Small intestine (tissue), 7 donors: ENCODE results near the gene MISP. TPM values are rescaled to one million over a fixed set of nuclear protein-coding genes. Genes with fewer than 3 reads are reported as not detected.
A peak's percentile ranks its signal among the peaks of the same experiment; 100 is the strongest.

Experiments used
- DNase-seq, 2 donors: peaks; one replicate each; pipeline versions ENCODE4 v3.0.0 to v3.0.0-alpha.2; 2013
- FAIRE-seq: peaks from 2 replicates; lab custom pipeline; 2012; peaks lifted over from hg19 to GRCh38; lab: Jason Lieb, UNC
- H3K27ac ChIP-seq, 3 donors: one replicate each; pipeline ENCODE4 v1.5.1; 2013; ENCODE audit warnings: low read length in 2 of 3, mild to moderate bottlenecking in 2 of 3, control low read depth in 1 of 3, inconsistent platforms in 1 of 3, low read depth in 1 of 3, moderate library complexity in 1 of 3
- H3K27me3 ChIP-seq, 3 donors: one replicate each; pipeline ENCODE4 v1.6.1; 2013; ENCODE audit warnings: low read length in 3 of 3, inconsistent platforms in 1 of 3; ENCODE audit not compliant: control insufficient read depth in 3 of 3, insufficient read depth in 3 of 3
- H3K36me3 ChIP-seq, 3 donors: one replicate each; pipeline ENCODE4 v1.6.1; 2013; ENCODE audit warnings: low read length in 3 of 3, inconsistent platforms in 1 of 3, low read depth in 1 of 3, mild to moderate bottlenecking in 1 of 3, moderate library complexity in 1 of 3; ENCODE audit not compliant: control insufficient read depth in 3 of 3, insufficient read depth in 2 of 3
- H3K4me1 ChIP-seq, 3 donors: one replicate each; pipeline ENCODE4 v1.6.1; 2013; ENCODE audit warnings: low read length in 2 of 3, inconsistent platforms in 1 of 3, low read depth in 1 of 3, mild to moderate bottlenecking in 1 of 3, moderate library complexity in 1 of 3; ENCODE audit not compliant: control insufficient read depth in 3 of 3, insufficient read depth in 2 of 3
- H3K4me3 ChIP-seq, 3 donors: one replicate each; pipeline ENCODE4 v1.5.1; 2013; ENCODE audit warnings: low read length in 3 of 3, control low read depth in 1 of 3, inconsistent platforms in 1 of 3, low read depth in 1 of 3, mild to moderate bottlenecking in 1 of 3, moderate library complexity in 1 of 3
- H3K9me3 ChIP-seq, 2 donors: one replicate each; pipeline ENCODE4 v1.6.1; 2013; ENCODE audit warnings: low read depth in 1 of 2, low read length in 1 of 2; ENCODE audit not compliant: control insufficient read depth in 2 of 2, insufficient read depth in 1 of 2
- WGBS, 3 donors: extraction: QIAGEN DNeasy Blood & Tissue Kit; methylation state at CpG; one replicate each; pipeline ENCODE4 v1.1.7; 2013; 5-methylcytosine and 5-hydroxymethylcytosine counted together
- polyA plus RNA-seq, 4 donors: library from polyadenylated mRNA; stranded (reverse) in 3 of 4; unstranded in 1 of 4; fragments of 200-250 nt in 3 of 4; fragments of 120-200 nt in 1 of 4; gene quantifications; one replicate each; pipeline versions ENCODE4 v1.2.1 to v1.2.3, GENCODE V29; 2013
- donor health status: healthy with polysubstance abuse.
- donor health status: control.
- donor health status: control.
- donor health status: Bipolar disorder and iron deficiency.
- donor health status: healthy.

The MISP gene
- polyA plus RNA-seq, 4 donors, result 189 to 644 (median 383) TPM

GRCh38 chr19:789701-790060 lies 38.8 kb downstream of the MISP start:
- no peaks in the 10 kb centered on the region for H3K9me3 ChIP-seq
- peaks cover 0 to 2% (median 0%) of the 10 kb centered on the region in 3 donors for H3K4me1 ChIP-seq
- peaks cover 0 to 7% (median 0%) of the 10 kb centered on the region in 3 donors for H3K36me3 ChIP-seq
- H3K27me3 ChIP-seq, result no peaks in the 10 kb centered on the region
- 75 to 79% (median 78%) methylated on average over 9 of the region's 9 CpGs for WGBS, 3 donors
- H3K4me3 ChIP-seq, result no peak overlapping the region
- FAIRE-seq, result no peak
- peak overlapping the region in 1 of 3 donors; percentile 78 for H3K27ac ChIP-seq
- no peak for DNase-seq

GRCh38 chr19:791007-791566 lies 40.2 kb downstream of the MISP start:
- H3K27ac ChIP-seq, result no peak overlapping the region
- no peak for FAIRE-seq
- DNase-seq, result no peak
- H3K9me3 ChIP-seq, result no peaks in the 10 kb centered on the region
- H3K36me3 ChIP-seq, result peaks cover 0 to 7% (median 0%) of the 10 kb centered on the region in 3 donors
- H3K4me1 ChIP-seq, result peaks cover 0 to 2% (median 0%) of the 10 kb centered on the region in 3 donors
- H3K4me3 ChIP-seq, result no peak overlapping the region
- 85 to 88% (median 88%) methylated on average over 26 of the region's 26 CpGs for WGBS, 3 donors
- H3K27me3 ChIP-seq, result no peaks in the 10 kb centered on the region

DNA sequence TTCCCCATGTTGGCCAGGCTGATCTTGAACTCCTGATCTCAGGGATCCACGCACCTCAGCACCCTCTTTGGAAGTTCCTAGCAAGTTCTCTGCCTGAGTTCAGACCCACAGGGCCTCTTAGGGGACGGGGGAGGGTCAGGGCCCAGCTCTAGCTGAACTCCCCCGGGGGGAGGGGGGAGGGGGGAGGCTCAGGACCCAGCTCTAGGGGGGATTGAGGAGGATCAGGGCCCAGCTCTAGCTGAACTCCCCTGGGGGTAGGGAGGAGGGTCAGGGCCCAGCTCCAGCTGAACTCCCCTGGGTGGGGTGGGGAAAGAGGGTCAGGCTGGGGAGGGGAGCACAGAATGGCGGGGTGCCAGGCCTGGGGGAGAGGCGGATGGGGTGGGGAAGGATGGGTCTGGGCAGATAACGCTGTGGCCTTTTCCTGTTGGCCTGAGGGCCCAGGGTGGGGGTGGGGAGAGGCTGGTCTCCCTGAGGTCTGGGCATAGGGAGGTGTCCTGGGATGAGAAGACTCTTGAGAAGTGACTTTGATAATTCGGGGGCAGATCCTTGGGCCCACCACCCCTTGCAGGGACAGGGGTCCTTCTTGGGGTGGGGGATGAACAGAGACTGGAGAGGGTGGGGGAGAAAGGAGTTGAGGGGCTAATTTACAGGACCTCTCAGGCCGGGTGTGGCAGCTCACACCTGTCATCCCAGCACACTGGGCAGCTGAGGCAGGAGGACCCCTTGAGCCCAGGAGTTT lies 40.8 kb downstream of the MISP start:
- WGBS, 3 donors, result 62 to 80% (median 73%) methylated on average over 7 to 8 of the region's 8 CpGs
- Histone ChIP-seq H3K27ac (peak overlapping the region in 1 of 3 donors; percentile 36), H3K4me3 (no peak overlapping the region), H3K4me1 (peaks cover 0 to 2% (median 0%) of the 10 kb centered on the region in 3 donors), H3K9me3 (no peaks in the 10 kb centered on the region), H3K27me3 (no peaks in the 10 kb centered on the region), H3K36me3 (peaks cover 0 to 7% (median 0%) of the 10 kb centered on the region in 3 donors)
- DNase-seq, result no peak
- no peak for FAIRE-seq

GRCh38 chr19:792306-792885 lies 41.5 kb downstream of the MISP start:
- WGBS, 3 donors, result 72 to 78% (median 73%) methylated on average over 16 of the region's 16 CpGs
- peaks cover 0 to 2% (median 0%) of the 10 kb centered on the region in 3 donors for H3K4me1 ChIP-seq
- H3K9me3 ChIP-seq, result no peaks in the 10 kb centered on the region
- H3K4me3 ChIP-seq, result no peak overlapping the region
- H3K27ac ChIP-seq, result peak overlapping the region in 1 of 3 donors; percentile 36
- no peaks in the 10 kb centered on the region for H3K27me3 ChIP-seq
- FAIRE-seq, result no peak
- no peak for DNase-seq
- peaks cover 0 to 7% (median 0%) of the 10 kb centered on the region in 3 donors for H3K36me3 ChIP-seq

GRCh38 chr19:793806-794205 lies 42.9 kb downstream of the MISP start:
- no peak for FAIRE-seq
- Histone ChIP-seq H3K9me3 (no peaks in the 10 kb centered on the region), H3K36me3 (peaks cover 0 to 10% (median 0%) of the 10 kb centered on the region in 3 donors), H3K27ac (no peak overlapping the region), H3K27me3 (no peaks in the 10 kb centered on the region), H3K4me3 (no peak overlapping the region), H3K4me1 (peaks cover 0 to 2% (median 0%) of the 10 kb centered on the region in 3 donors)
- 91 to 95% (median 94%) methylated on average over 12 of the region's 12 CpGs for WGBS, 3 donors
- DNase-seq, result no peak

- peaks cover under 1 to 12% (median 6%) of the 10 kb centered on the region in 3 donors for H3K4me1 ChIP-seq
- WGBS, 3 donors, result 80 to 91% (median 89%) methylated on average over 28 of the region's 28 CpGs
- no peaks in the 10 kb centered on the region for H3K9me3 ChIP-seq
- no peaks in the 10 kb centered on the region for H3K27me3 ChIP-seq
- DNase-seq, result no peak
- no peak overlapping the region for H3K4me3 ChIP-seq
- peaks cover 0 to 22% (median 2%) of the 10 kb centered on the region in 3 donors for H3K36me3 ChIP-seq
- FAIRE-seq, result no peak
- H3K27ac ChIP-seq, result no peak overlapping the region
Measured at GRCh38 chr19:795073-795611, 44.2 kb downstream of the MISP start.

GRCh38 chr19:795691-796581 lies 45.0 kb downstream of the MISP start:
- DNase-seq, result peak in 1 of 2 donors; percentile 8

More at GRCh38 chr19:795691-796581, 45.0 kb downstream of the MISP start:
- Histone ChIP-seq H3K27ac (no peak overlapping the region), H3K36me3 (peaks cover 0 to 30% (median 2%) of the 10 kb centered on the region in 3 donors), H3K4me3 (peak overlapping the region; percentile 60 to 98 (median 63)), H3K9me3 (no peaks in the 10 kb centered on the region), H3K4me1 (peaks cover 6 to 20% (median 10%) of the 10 kb centered on the region in 3 donors), H3K27me3 (no peaks in the 10 kb centered on the region)
- WGBS, 3 donors, result 74 to 84% (median 80%) methylated on average over 35 to 39 of the region's 39 CpGs
- no peak for FAIRE-seq
